ENCODE results near the gene PPEF1.

- peak; percentile 24 for TF ChIP-seq CTCF (IDR thresholded peaks at IDR 0.05; ENCODE audit: insufficient read depth, low read depth, low read length)
- no peak for TF ChIP-seq EZH2 (IDR thresholded peaks at IDR 0.05; ENCODE audit: insufficient read depth, low read length)
These were observed 31.0 kb upstream of the PPEF1 start for GRCh38 chrX:18676470-18676869.
